Caco-2 (cell line): ENCODE data around the gene MAPT. TPM values are rescaled to one million over a fixed set of nuclear protein-coding genes. Genes with fewer than 3 reads are reported as not detected.

Experiments
- BruUV-seq: library from RNA; stranded (reverse); fragments of 400-500 nt; replicated peaks from 2 replicates; lab custom pipeline; 2021; lab: Mats Ljungman, UMichigan
- CTCF ChIA-PET: fragments of 300-600 bp; sonication (Branson Sonifier 250); formaldehyde crosslinking; loops from one replicate; lab custom pipeline; 2022; ENCODE audit warnings: antibody characterized with exemption; lab: Charles Lee
- POLR2A ChIA-PET: fragments of 300-600 bp; sonication (Branson Sonifier 250); formaldehyde crosslinking; loops from one replicate; lab custom pipeline; 2022; ENCODE audit warnings: antibody characterized with exemption; lab: Charles Lee
- DNase-seq, 2 experiments: peaks; one replicate each; pipeline versions ENCODE4 v3.0.0 to v3.0.0-alpha.2; 2020 to 2022
- H3K27me3 ChIP-seq: replicated peaks from 2 replicates; pipeline ENCODE4 v1.6.0; 2011; ENCODE audit warnings: low read length; ENCODE audit not compliant: control insufficient read depth, insufficient read depth
- H3K36me3 ChIP-seq: 2 replicates; pipeline ENCODE4 v1.5.1; 2011; ENCODE audit warnings: low read length; ENCODE audit not compliant: control insufficient read depth, insufficient read depth
- H3K4me1 ChIP-seq: fragments of 250-450 bp; sonication (Bioruptor Pico); 2 replicates; pipeline ENCODE4 v1.5.1; 2020; ENCODE audit warnings: mild to moderate bottlenecking
- H3K4me3 ChIP-seq: 2 replicates; pipeline ENCODE4 v1.5.1; 2011; ENCODE audit warnings: low read depth, mild to moderate bottlenecking, control low read depth, low read length
- H3K9me3 ChIP-seq: fragments of 250-450 bp; sonication (Bioruptor Pico); 2 replicates; pipeline ENCODE4 v1.5.1; 2020; ENCODE audit warnings: mild to moderate bottlenecking, moderate library complexity
- H3K27ac Mint-ChIP-seq: one replicate; pipeline ENCODE4 v1.8.0; 2022; ENCODE audit warnings: mixed read lengths; ENCODE audit not compliant: unreplicated experiment
- H3K27me3 Mint-ChIP-seq: one replicate; pipeline ENCODE4 v1.8.0; 2022; ENCODE audit warnings: mixed read lengths; ENCODE audit not compliant: insufficient read depth, unreplicated experiment
- H3K36me3 Mint-ChIP-seq: one replicate; pipeline ENCODE4 v1.8.0; 2022; ENCODE audit warnings: mild to moderate bottlenecking, mixed read lengths; ENCODE audit not compliant: insufficient read depth, unreplicated experiment
- H3K4me1 Mint-ChIP-seq: one replicate; pipeline ENCODE4 v1.8.0; 2022; ENCODE audit warnings: low read depth, mixed read lengths; ENCODE audit not compliant: unreplicated experiment
- H3K4me3 Mint-ChIP-seq: one replicate; pipeline ENCODE4 v1.8.0; 2022; ENCODE audit warnings: mild to moderate bottlenecking, moderate library complexity, mixed read lengths; ENCODE audit not compliant: unreplicated experiment
- H3K9me3 Mint-ChIP-seq: one replicate; pipeline ENCODE4 v1.8.0; 2022; ENCODE audit warnings: mixed read lengths; ENCODE audit not compliant: unreplicated experiment
- CTCF ChIP-seq, 2 experiments: fragments of 200-600 bp in 1 of 2; IDR thresholded peaks; 1 replicate in 1 of 2; 2 replicates in 1 of 2; pipeline versions ENCODE4 v1.5.1 to v1.8.0; 2011 to 2022; ENCODE audit warnings: antibody characterized with exemption in 1 of 2, control low read depth in 1 of 2, inconsistent platforms in 1 of 2, low read depth in 1 of 2, low read length in 1 of 2, mild to moderate bottlenecking in 1 of 2, moderate library complexity in 1 of 2; ENCODE audit not compliant: insufficient read depth in 1 of 2, severe bottlenecking in 1 of 2, unreplicated experiment in 1 of 2
- intact Hi-C: fragments of 100-400 bp; cut with micrococcal nuclease; formaldehyde crosslinking; loops from one replicate; pipeline ENCODE4 v1.10.0; 2022; ENCODE audit not compliant: unreplicated experiment
- total RNA-seq: library from RNA; stranded (reverse); gene quantifications from 2 replicates; pipeline ENCODE4 v1.2.3, GENCODE V29; 2022

MAPT gene
- total RNA-seq, 1 experiment from 2014 or later = 0.95 TPM

- Mint-ChIP-seq H3K4me3 (no peak overlapping the region), H3K36me3 (no peaks in the 10 kb centered on the region), H3K27me3 (peaks cover 21% of the 10 kb centered on the region), H3K27ac (no peak overlapping the region), H3K9me3 (no peaks in the 10 kb centered on the region), H3K4me1 (no peaks in the 10 kb centered on the region)
- intact Hi-C loops = loop anchor here (10.0 kb wide), 1 partner anchor 47 kb away; the partner anchor contains the start of gene MAPT
- ChIA-PET POLR2A (no interaction called here), CTCF (no interaction called here)
- H3K27me3 ChIP-seq = no peaks in the 10 kb centered on the region
- no peak for TF ChIP-seq CTCF (IDR thresholded peaks at IDR 0.05; ENCODE audit: insufficient read depth in 1 of 2, low read depth in 1 of 2, low read length in 1 of 2, severe bottlenecking in 1 of 2, unreplicated experiment in 1 of 2)
- no TSS peak for BruUV-seq
- no peaks in the 10 kb centered on the region for H3K9me3 ChIP-seq
- H3K4me1 ChIP-seq = no peaks in the 10 kb centered on the region
- no peak overlapping the region for H3K4me3 ChIP-seq
- H3K36me3 ChIP-seq = no peaks in the 10 kb centered on the region
- no peak for DNase-seq
These were observed 47.9 kb downstream of the MAPT start for GRCh38 chr17:45942284-45942683.

- peaks cover 25% of the 10 kb centered on the region for H3K27me3 Mint-ChIP-seq
- CTCF ChIA-PET = no interaction called here
These were observed 52.5 kb downstream of the MAPT start for GRCh38 chr17:45946841-45947256.

GRCh38 chr17:45948498-45948880 lies 54.1 kb downstream of the MAPT start:
- H3K27me3 Mint-ChIP-seq = peaks cover 21% of the 10 kb centered on the region
- H3K27ac Mint-ChIP-seq = peak overlapping the region; percentile 77
- Histone ChIP-seq H3K4me1 (no peaks in the 10 kb centered on the region), H3K27me3 (no peaks in the 10 kb centered on the region), H3K36me3 (no peaks in the 10 kb centered on the region), H3K4me3 (no peak overlapping the region), H3K9me3 (no peaks in the 10 kb centered on the region)
- ChIA-PET CTCF (interaction anchor here (1.2 kb wide), 1 partner anchor 308 kb away, joined by 3 read pairs; no protein-coding TSS in a partner anchor), POLR2A (no interaction called here)
- H3K36me3 Mint-ChIP-seq = no peaks in the 10 kb centered on the region
- no peak for DNase-seq
- no peaks in the 10 kb centered on the region for H3K4me1 Mint-ChIP-seq
- TF ChIP-seq CTCF (IDR thresholded peaks at IDR 0.05; ENCODE audit: insufficient read depth in 1 of 2, low read depth in 1 of 2, low read length in 1 of 2, severe bottlenecking in 1 of 2, unreplicated experiment in 1 of 2) = no peak
- no TSS peak for BruUV-seq
- intact Hi-C loops = loop anchor here (10.0 kb wide), 1 partner anchor 54 kb away; the partner anchor contains the start of gene MAPT
- H3K9me3 Mint-ChIP-seq = no peaks in the 10 kb centered on the region
- peak overlapping the region; percentile 66 for H3K4me3 Mint-ChIP-seq

More at GRCh38 chr17:45946841-45947256, 52.5 kb downstream of the MAPT start:
- no peaks in the 10 kb centered on the region for H3K9me3 Mint-ChIP-seq
- H3K27ac Mint-ChIP-seq = no peak overlapping the region
- no TSS peak for BruUV-seq
- Histone ChIP-seq H3K27me3 (no peaks in the 10 kb centered on the region), H3K4me1 (no peaks in the 10 kb centered on the region), H3K4me3 (no peak overlapping the region), H3K9me3 (no peaks in the 10 kb centered on the region), H3K36me3 (no peaks in the 10 kb centered on the region)
- intact Hi-C loops = loop anchor here (10.0 kb wide), 1 partner anchor 52 kb away; the partner anchor contains the start of gene MAPT
- TF ChIP-seq CTCF (IDR thresholded peaks at IDR 0.05; ENCODE audit: insufficient read depth in 1 of 2, low read depth in 1 of 2, low read length in 1 of 2, severe bottlenecking in 1 of 2, unreplicated experiment in 1 of 2) = no peak
- no peaks in the 10 kb centered on the region for H3K4me1 Mint-ChIP-seq
- no peak overlapping the region for H3K4me3 Mint-ChIP-seq
- POLR2A ChIA-PET = no interaction called here
- DNase-seq = peak in 1 of 2 experiments; percentile 23
- no peaks in the 10 kb centered on the region for H3K36me3 Mint-ChIP-seq
